GM12878 (cell line): ENCODE data around the gene RET.

ENCODE experiments used
- EGR1 ChIP-seq, 2 experiments: IDR thresholded peaks; 1 replicate in 1 of 2; 2 replicates in 1 of 2; pipeline ENCODE4 v1.6.1; 2011 to 2012; ENCODE audit warnings: low read depth in 2 of 2, low read length in 2 of 2, borderline replicate concordance in 1 of 2, mild to moderate bottlenecking in 1 of 2, moderate library complexity in 1 of 2
- EP300 ChIP-seq, 2 experiments: fragments of 150-350 bp in 1 of 2; IDR thresholded peaks; 2 replicates each; pipeline ENCODE4 v1.6.1; 2011 to 2012; ENCODE audit warnings: low read depth in 2 of 2, low read length in 2 of 2, borderline replicate concordance in 1 of 2, improper control_type of control experiment in 1 of 2, inconsistent platforms in 1 of 2; ENCODE audit not compliant: control insufficient read depth in 1 of 2
- MTA2 ChIP-seq: fragments of 450-650 bp; IDR thresholded peaks from 2 replicates; pipeline ENCODE4 v1.6.1; 2016; ENCODE audit warnings: low read depth, mild to moderate bottlenecking, moderate library complexity
- NR2C2 ChIP-seq: IDR thresholded peaks from 2 replicates; pipeline ENCODE4 v1.6.1; 2011; ENCODE audit warnings: borderline replicate concordance, low read depth; ENCODE audit not compliant: control insufficient read depth, insufficient read length
- SIN3A ChIP-seq: IDR thresholded peaks from 2 replicates; pipeline ENCODE4 v1.6.1; 2012; ENCODE audit warnings: low read depth, low read length, improper control_type of control experiment
- SMAD1 ChIP-seq: fragments of 450-650 bp; IDR thresholded peaks from 2 replicates; pipeline ENCODE4 v1.6.1; 2018; ENCODE audit warnings: mild to moderate bottlenecking, low read depth; ENCODE audit not compliant: partially characterized antibody
- STAT3 ChIP-seq: IDR thresholded peaks from 2 replicates; pipeline ENCODE4 v1.6.1; 2011; ENCODE audit warnings: low read depth, low read length, improper control_type of control experiment
- TAF1 ChIP-seq: IDR thresholded peaks from 2 replicates; pipeline ENCODE4 v1.6.1; 2011; ENCODE audit warnings: mild to moderate bottlenecking, low read depth, low read length, borderline replicate concordance
- ZZZ3 ChIP-seq: IDR thresholded peaks from 2 replicates; pipeline ENCODE4 v1.6.1; 2011; ENCODE audit warnings: low read depth; ENCODE audit not compliant: control insufficient read depth, insufficient read length
- TF ChIP-seq, protein P1 (sequence below): IDR thresholded peaks from 2 replicates; pipeline ENCODE4 v1.6.1; 2012; ENCODE audit warnings: low read depth, low read length, improper control_type of control experiment
- TF ChIP-seq, protein P2 (sequence below), 3 experiments: IDR thresholded peaks in 2 of 3; conservative IDR thresholded peaks in 1 of 3; 2 replicates each; pipeline ENCODE4 v1.5.1; 2011; ENCODE audit warnings: low read depth in 3 of 3, low read length in 3 of 3, mild to moderate bottlenecking in 3 of 3, control low read depth in 2 of 3, moderate library complexity in 2 of 3, inconsistent platforms in 1 of 3, mixed read lengths in 1 of 3; ENCODE audit not compliant: control insufficient read depth in 2 of 3, insufficient read depth in 1 of 3; ENCODE audit errors: extremely low read depth in 1 of 3
- TF ChIP-seq, protein P3 (sequence below): fragments of 450-650 bp; IDR thresholded peaks from 2 replicates; pipeline ENCODE4 v1.6.1; 2016; ENCODE audit warnings: mild to moderate bottlenecking
- TF ChIP-seq, protein P4 (sequence below): IDR thresholded peaks from 2 replicates; pipeline ENCODE4 v1.6.1; 2011; ENCODE audit warnings: low read depth, low read length, improper control_type of control experiment, borderline replicate concordance

DNA sequence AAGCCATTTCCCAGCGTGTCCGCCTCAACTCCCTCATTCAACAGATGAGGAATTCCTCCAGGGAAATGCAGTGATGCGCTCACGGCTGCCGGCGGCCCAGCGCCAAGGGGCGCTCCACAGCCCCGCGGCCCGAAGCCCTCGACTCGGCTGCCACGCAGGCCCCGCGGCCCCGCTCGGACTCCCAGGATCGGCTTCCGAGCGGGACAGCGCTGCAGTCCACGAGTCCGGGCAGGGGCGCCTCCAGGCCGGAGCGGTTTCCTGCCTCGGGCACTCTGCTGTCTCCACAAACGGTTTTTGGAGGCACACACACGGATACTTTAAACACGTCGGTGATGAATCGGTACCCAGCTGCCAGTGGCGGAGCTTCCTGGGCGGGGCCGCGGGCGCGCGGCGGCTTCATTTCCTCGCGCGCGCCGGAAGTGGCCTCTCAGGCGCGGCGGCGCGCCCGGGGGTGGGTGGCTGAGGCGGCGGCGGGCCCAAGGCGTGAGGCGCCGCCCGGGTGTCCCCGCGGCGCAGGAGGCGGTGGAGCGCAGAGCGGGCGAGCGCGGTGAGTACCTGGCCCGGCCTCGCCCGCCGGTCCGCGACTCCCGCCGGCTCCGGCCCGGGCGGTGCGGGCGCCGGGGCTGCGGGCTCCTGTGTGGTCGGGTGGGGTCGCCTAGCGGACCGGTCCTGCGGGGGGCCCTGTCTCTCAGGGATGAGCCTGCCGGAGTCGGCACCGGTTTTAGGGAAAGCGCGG is 61.3 kb downstream of the RET start, which contains the start of gene CSGALNACT2:
- TF ChIP-seq EGR1 (IDR thresholded peaks at IDR 0.05; ENCODE audit: borderline replicate concordance in 1 of 2, low read depth in 2 of 2, low read length in 2 of 2), result peak in 1 of 2 experiments; percentile 84; a peak in 2 of 3 replicates
- TF ChIP-seq, protein P1, sequence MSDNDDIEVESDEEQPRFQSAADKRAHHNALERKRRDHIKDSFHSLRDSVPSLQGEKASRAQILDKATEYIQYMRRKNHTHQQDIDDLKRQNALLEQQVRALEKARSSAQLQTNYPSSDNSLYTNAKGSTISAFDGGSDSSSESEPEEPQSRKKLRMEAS, result no peak
- TF ChIP-seq, protein P2, sequence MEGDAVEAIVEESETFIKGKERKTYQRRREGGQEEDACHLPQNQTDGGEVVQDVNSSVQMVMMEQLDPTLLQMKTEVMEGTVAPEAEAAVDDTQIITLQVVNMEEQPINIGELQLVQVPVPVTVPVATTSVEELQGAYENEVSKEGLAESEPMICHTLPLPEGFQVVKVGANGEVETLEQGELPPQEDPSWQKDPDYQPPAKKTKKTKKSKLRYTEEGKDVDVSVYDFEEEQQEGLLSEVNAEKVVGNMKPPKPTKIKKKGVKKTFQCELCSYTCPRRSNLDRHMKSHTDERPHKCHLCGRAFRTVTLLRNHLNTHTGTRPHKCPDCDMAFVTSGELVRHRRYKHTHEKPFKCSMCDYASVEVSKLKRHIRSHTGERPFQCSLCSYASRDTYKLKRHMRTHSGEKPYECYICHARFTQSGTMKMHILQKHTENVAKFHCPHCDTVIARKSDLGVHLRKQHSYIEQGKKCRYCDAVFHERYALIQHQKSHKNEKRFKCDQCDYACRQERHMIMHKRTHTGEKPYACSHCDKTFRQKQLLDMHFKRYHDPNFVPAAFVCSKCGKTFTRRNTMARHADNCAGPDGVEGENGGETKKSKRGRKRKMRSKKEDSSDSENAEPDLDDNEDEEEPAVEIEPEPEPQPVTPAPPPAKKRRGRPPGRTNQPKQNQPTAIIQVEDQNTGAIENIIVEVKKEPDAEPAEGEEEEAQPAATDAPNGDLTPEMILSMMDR (IDR thresholded peaks at IDR 0.05 in 2 of 3, conservative IDR thresholded peaks at IDR 0.05 in 1 of 3; ENCODE audit: control insufficient read depth in 2 of 3, extremely low read depth in 1 of 3, insufficient read depth in 1 of 3, low read depth in 3 of 3, low read length in 3 of 3), result no peak
- no peak for TF ChIP-seq MTA2
- no peak for TF ChIP-seq STAT3
- no peak for TF ChIP-seq EP300 (IDR thresholded peaks at IDR 0.05; ENCODE audit: borderline replicate concordance in 1 of 2, control insufficient read depth in 1 of 2, low read depth in 2 of 2, low read length in 2 of 2)
- no peak for TF ChIP-seq SMAD1
- no peak for TF ChIP-seq ZZZ3
- TF ChIP-seq, protein P3, sequence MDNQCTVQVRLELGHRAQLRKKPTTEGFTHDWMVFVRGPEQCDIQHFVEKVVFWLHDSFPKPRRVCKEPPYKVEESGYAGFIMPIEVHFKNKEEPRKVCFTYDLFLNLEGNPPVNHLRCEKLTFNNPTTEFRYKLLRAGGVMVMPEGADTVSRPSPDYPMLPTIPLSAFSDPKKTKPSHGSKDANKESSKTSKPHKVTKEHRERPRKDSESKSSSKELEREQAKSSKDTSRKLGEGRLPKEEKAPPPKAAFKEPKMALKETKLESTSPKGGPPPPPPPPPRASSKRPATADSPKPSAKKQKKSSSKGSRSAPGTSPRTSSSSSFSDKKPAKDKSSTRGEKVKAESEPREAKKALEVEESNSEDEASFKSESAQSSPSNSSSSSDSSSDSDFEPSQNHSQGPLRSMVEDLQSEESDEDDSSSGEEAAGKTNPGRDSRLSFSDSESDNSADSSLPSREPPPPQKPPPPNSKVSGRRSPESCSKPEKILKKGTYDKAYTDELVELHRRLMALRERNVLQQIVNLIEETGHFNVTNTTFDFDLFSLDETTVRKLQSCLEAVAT, result no peak
- TF ChIP-seq, protein P4, sequence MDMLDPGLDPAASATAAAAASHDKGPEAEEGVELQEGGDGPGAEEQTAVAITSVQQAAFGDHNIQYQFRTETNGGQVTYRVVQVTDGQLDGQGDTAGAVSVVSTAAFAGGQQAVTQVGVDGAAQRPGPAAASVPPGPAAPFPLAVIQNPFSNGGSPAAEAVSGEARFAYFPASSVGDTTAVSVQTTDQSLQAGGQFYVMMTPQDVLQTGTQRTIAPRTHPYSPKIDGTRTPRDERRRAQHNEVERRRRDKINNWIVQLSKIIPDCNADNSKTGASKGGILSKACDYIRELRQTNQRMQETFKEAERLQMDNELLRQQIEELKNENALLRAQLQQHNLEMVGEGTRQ, result no peak
- TF ChIP-seq NR2C2, result no peak
- TF ChIP-seq TAF1, result peak; percentile 78
- no peak; the same call in 1 of the 2 replicates for TF ChIP-seq SIN3A
